KOPT-K1 (cell line): ENCODE results near the gene PPBP.

Experiments used
- H3K27ac ChIP-seq: fragments of 200-600 bp; sonication (generic); 2 replicates; pipeline ENCODE4 v1.5.1; 2016; ENCODE audit warnings: antibody characterized with exemption, mild to moderate bottlenecking, low read depth, low read length; ENCODE audit not compliant: poor library complexity, severe bottlenecking
- H3K36me3 ChIP-seq: fragments of 200-600 bp; sonication (generic); 2 replicates; pipeline ENCODE4 v1.5.1; 2017; ENCODE audit warnings: antibody characterized with exemption, mild to moderate bottlenecking, low read length, moderate library complexity; ENCODE audit not compliant: insufficient read depth
- H3K9me3 ChIP-seq: fragments of 200-600 bp; sonication (generic); 2 replicates; pipeline ENCODE4 v1.5.1; 2017; ENCODE audit warnings: antibody characterized with exemption, low read length, mild to moderate bottlenecking; ENCODE audit not compliant: insufficient read depth, poor library complexity, severe bottlenecking

PPBP gene

GRCh38 chr4:73945674-73946449 lies 42.1 kb downstream of the PPBP start:
- Histone ChIP-seq H3K36me3 (no peaks in the 10 kb centered on the region), H3K9me3 (no peaks in the 10 kb centered on the region), H3K27ac (no peak overlapping the region)

- no peak overlapping the region for H3K27ac ChIP-seq
- no peaks in the 10 kb centered on the region for H3K9me3 ChIP-seq
- H3K36me3 ChIP-seq, result no peaks in the 10 kb centered on the region
Observed at GRCh38 chr4:73945140-73945539, 42.9 kb downstream of the PPBP start.

DNA sequence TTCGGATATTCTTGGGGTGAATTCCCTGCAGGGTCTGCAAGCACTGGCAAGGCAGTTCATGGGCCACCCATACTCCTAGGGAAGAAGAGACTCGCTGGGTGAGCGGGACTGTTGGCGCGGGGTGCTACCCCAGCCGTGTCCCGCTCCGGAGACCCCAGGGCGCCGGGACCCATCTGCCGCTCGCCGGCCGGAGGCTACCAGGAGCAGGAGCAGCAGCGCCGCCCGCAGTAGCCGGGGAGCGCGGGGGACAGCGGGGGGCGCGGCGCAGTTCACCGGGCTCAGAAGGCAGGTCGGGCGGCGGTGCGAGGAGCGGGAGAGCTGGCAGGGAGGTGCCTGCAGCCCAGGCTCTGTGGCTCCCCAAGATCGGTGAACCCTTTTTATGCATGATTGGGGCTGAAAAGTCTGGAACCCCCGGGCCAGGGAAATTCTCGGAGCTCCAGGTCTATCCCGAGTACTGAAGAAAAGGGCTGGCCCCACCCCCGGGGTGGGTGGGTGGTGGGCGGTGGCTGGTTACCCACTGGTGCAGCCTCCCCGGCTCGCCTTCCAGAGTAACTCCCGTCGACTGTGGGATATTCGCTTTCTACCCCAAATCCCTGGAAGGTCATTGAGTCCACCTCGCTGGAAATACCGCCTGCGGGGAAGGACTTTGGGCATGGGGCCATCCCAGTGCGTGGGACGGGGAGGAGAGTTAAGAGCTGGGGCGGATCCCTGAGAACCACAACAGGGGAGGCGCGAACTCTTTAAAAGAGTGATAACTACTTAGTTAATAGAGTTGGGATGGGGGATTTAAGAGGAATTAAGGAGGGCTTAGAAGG lies 43.7 kb downstream of the PPBP start:
- no peak overlapping the region for H3K27ac ChIP-seq

GRCh38 chr4:73943555-73943954 lies 44.4 kb downstream of the PPBP start:
- no peak overlapping the region for H3K27ac ChIP-seq
- no peaks in the 10 kb centered on the region for H3K36me3 ChIP-seq
- no peaks in the 10 kb centered on the region for H3K9me3 ChIP-seq

More for the DNA sequence above, 43.7 kb downstream of the PPBP start:
- no peaks in the 10 kb centered on the region for H3K36me3 ChIP-seq
- H3K9me3 ChIP-seq, result no peaks in the 10 kb centered on the region

- no peaks in the 10 kb centered on the region for H3K9me3 ChIP-seq
- no peaks in the 10 kb centered on the region for H3K36me3 ChIP-seq
- H3K27ac ChIP-seq, result no peak overlapping the region
Observed at GRCh38 chr4:73936969-73937368, 51.0 kb downstream of the PPBP start.
